Measurements from ENCODE around the gene RSPH6A. TPM values are rescaled to one million over a fixed set of nuclear protein-coding genes. Genes with fewer than 3 reads are reported as not detected.

The RSPH6A gene
- total and polyA plus RNA-seq, 2 of the 13 experiments (the other 11 are each of a cell fraction or from before 2014, with no cell fraction given): 0.07 TPM; not detected in 1

DNA sequence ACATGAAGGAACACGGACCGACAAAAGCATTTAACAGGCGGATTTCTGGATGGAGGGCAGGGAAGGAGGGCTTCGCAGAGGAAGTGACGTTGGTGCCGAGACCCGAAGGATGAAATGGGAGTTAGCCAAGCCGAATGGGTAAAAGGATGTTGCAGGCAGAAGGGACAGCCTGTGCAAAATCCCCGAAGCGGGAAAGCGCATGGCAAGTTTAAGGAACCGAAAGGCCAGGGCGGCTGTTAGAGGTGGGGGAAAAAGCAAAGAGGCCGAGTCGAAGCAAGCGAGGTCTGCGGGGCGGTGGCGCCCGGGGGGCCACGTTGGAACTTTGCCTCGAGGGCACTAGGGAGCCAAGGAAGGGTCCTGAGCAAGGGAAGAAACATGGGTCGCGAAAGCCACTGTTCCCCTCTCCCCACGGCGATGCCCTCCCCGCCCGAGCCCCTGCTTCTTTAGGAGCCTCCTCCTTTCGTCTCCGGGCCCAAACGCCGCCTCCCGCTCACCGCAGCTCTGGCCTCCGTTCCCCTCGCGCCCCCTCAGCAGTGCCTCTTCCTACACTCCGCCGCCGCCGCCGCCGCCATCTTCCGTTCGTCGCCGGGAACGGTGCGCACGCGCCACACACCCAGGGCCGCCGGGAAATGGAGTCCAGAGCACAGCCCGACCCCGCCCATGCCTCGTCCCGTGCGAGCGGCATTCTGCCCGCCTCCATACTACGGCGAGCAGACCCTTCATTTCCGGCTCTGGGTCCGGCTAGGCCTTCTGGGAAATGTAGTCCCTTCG lies 47.6 kb upstream of the RSPH6A start, which contains the start of gene SYMPK (continued):
- TF ChIP-seq SP5 (CRISPR knock-in tag; IDR thresholded peaks at IDR 0.05; ENCODE audit: borderline replicate concordance, low read depth) (peak; percentile 83), KAT8 (CRISPR knock-in tag; IDR thresholded peaks at IDR 0.05) (peak; percentile 77), GMEB2 (CRISPR knock-in tag; IDR thresholded peaks at IDR 0.05; ENCODE audit: low read depth) (peak; percentile 82), ESRRA (CRISPR knock-in tag; IDR thresholded peaks at IDR 0.05; ENCODE audit: low read depth) (no peak), ZBTB7B (CRISPR knock-in tag; IDR thresholded peaks at IDR 0.05) (no peak), SOX13 (IDR thresholded peaks at IDR 0.05) (no peak), SOX13 (CRISPR knock-in tag; conservative IDR thresholded peaks at IDR 0.05 in 1 of 2, IDR thresholded peaks at IDR 0.05 in 1 of 2) (no peak; a peak in 1 of 4 replicates), KLF15 (CRISPR knock-in tag; IDR thresholded peaks at IDR 0.05; ENCODE audit: borderline replicate concordance) (no peak), MED13 (CRISPR knock-in tag; IDR thresholded peaks at IDR 0.05) (0 out of 2 replicates have a peak, but pooled peaks have one; percentile 29), THYN1 (CRISPR knock-in tag; IDR thresholded peaks at IDR 0.05; ENCODE audit: borderline replicate concordance, low read depth) (no peak), POLR2AphosphoS5 (IDR thresholded peaks at IDR 0.05; ENCODE audit: low read depth, low read length) (no peak; the same call in 1 of the 2 replicates), TIGD3 (CRISPR knock-in tag; IDR thresholded peaks at IDR 0.05; ENCODE audit: borderline replicate concordance) (no peak), ZNF747 (CRISPR knock-in tag; IDR thresholded peaks at IDR 0.05; ENCODE audit: borderline replicate concordance) (peak; percentile 89; the same call in 1 of the 2 replicates), TAF1 (CRISPR knock-in tag; IDR thresholded peaks at IDR 0.05) (peak; percentile 95), ARID3A (IDR thresholded peaks at IDR 0.05; ENCODE audit: low read depth, low read length) (0 out of 2 replicates have a peak, but pooled peaks have one; percentile 14), THRA (CRISPR knock-in tag; IDR thresholded peaks at IDR 0.05; ENCODE audit: borderline replicate concordance) (peak; percentile 41; the same call in 1 of the 2 replicates), ZNF468 (CRISPR knock-in tag; IDR thresholded peaks at IDR 0.05) (no peak), ZNF720 (CRISPR knock-in tag; IDR thresholded peaks at IDR 0.05) (no peak), CENPT (CRISPR knock-in tag; IDR thresholded peaks at IDR 0.05; ENCODE audit: low read depth) (no peak), MTF2 (CRISPR knock-in tag; IDR thresholded peaks at IDR 0.05; ENCODE audit: borderline replicate concordance) (no peak), CENPX (CRISPR knock-in tag; IDR thresholded peaks at IDR 0.05) (no peak)

Data from HepG2 (cell line).